OCI-LY3 (cell line): Measurements from ENCODE around the gene PTPN1.
"Not testable (repeated sequence)": the region's sequence is repeated elsewhere in the genome, so short reads cannot be mapped to it uniquely, and the experiment has no call there.

Source experiments
- H2AFZ ChIP-seq: fragments of 200-600, 300-600 bp; shearing (Covaris generic); 2 replicates; pipeline ENCODE4 v1.6.0; 2014; ENCODE audit warnings: antibody characterized with exemption, low read depth, low read length
- H3K27ac ChIP-seq: fragments of 200-600, 300-600 bp; sonication (generic); 2 replicates; pipeline ENCODE4 v1.5.1; 2014; ENCODE audit warnings: mild to moderate bottlenecking, low read length, moderate library complexity, mixed read lengths
- H3K27me3 ChIP-seq: fragments of 200-600, 300-600 bp; sonication (generic); 2 replicates; pipeline ENCODE4 v1.6.1; 2014; ENCODE audit warnings: low read depth, low read length, mixed read lengths
- H3K36me3 ChIP-seq: fragments of 200-600, 300-600 bp; sonication (generic); replicated peaks from 2 replicates; pipeline ENCODE3; 2014; ENCODE audit warnings: low read depth, low read length, mixed read lengths
- H3K4me1 ChIP-seq: fragments of 300-600, 200-600 bp; sonication (generic); 2 replicates; pipeline ENCODE4 v1.6.1; 2014; ENCODE audit warnings: low read length, mixed read lengths
- H3K4me2 ChIP-seq: fragments of 200-600, 300-600 bp; sonication (generic); 2 replicates; pipeline ENCODE4 v1.6.1; 2014; ENCODE audit warnings: low read length, mixed read lengths
- H3K4me3 ChIP-seq: fragments of 300-600, 200-600 bp; sonication (generic); 2 replicates; pipeline ENCODE4 v1.5.1; 2014; ENCODE audit warnings: antibody characterized with exemption, mild to moderate bottlenecking, low read length, moderate library complexity
- H3K79me2 ChIP-seq: fragments of 300-600, 200-600 bp; shearing (Covaris generic); 2 replicates; pipeline ENCODE4 v1.6.1; 2014; ENCODE audit warnings: mild to moderate bottlenecking, low read length, mixed read lengths
- H3K9ac ChIP-seq: fragments of 300-600, 200-600 bp; shearing (Covaris generic); 2 replicates; pipeline ENCODE4 v1.6.0; 2014; ENCODE audit warnings: mild to moderate bottlenecking, low read length, moderate library complexity
- H3K9me3 ChIP-seq: fragments of 200-600, 300-600 bp; shearing (Covaris generic); 2 replicates; pipeline ENCODE4 v1.6.1; 2014; ENCODE audit warnings: low read length, mixed read lengths; ENCODE audit not compliant: insufficient read depth
- H4K20me1 ChIP-seq: fragments of 200-600, 300-600 bp; sonication (generic); 2 replicates; pipeline ENCODE4 v1.6.1; 2016; ENCODE audit warnings: low read length, mixed read lengths; ENCODE audit not compliant: insufficient read depth
- EZH2phosphoT487 ChIP-seq: fragments of 200-600 bp; shearing (Covaris generic); IDR thresholded peaks from 2 replicates; pipeline ENCODE4 v1.6.1; 2018; ENCODE audit warnings: antibody characterized with exemption, mixed run types, low read depth
- TF ChIP-seq, protein P1 (sequence below): fragments of 200-600, 300-600 bp; sonication (generic); IDR thresholded peaks from 2 replicates; pipeline ENCODE4 v1.5.1; 2014; ENCODE audit warnings: antibody characterized with exemption, low read length, low read depth

The PTPN1 gene

GRCh38 chr20:50597406-50597969, 87.3 kb downstream of the PTPN1 start:
- Histone ChIP-seq H3K4me1 (peaks cover 36% of the 10 kb centered on the region), H3K9ac (no peak overlapping the region), H2AFZ (no peak overlapping the region), H4K20me1 (no peaks in the 10 kb centered on the region), H3K27ac (no peak overlapping the region), H3K9me3 (no peaks in the 10 kb centered on the region), H3K4me2 (no peak overlapping the region), H3K4me3 (no peak overlapping the region), H3K79me2 (no peaks in the 10 kb centered on the region), H3K36me3 (peaks cover 6% of the 10 kb centered on the region), H3K27me3 (peaks cover 26% of the 10 kb centered on the region)
- no peak for TF ChIP-seq EZH2phosphoT487
- TF ChIP-seq, protein P1, sequence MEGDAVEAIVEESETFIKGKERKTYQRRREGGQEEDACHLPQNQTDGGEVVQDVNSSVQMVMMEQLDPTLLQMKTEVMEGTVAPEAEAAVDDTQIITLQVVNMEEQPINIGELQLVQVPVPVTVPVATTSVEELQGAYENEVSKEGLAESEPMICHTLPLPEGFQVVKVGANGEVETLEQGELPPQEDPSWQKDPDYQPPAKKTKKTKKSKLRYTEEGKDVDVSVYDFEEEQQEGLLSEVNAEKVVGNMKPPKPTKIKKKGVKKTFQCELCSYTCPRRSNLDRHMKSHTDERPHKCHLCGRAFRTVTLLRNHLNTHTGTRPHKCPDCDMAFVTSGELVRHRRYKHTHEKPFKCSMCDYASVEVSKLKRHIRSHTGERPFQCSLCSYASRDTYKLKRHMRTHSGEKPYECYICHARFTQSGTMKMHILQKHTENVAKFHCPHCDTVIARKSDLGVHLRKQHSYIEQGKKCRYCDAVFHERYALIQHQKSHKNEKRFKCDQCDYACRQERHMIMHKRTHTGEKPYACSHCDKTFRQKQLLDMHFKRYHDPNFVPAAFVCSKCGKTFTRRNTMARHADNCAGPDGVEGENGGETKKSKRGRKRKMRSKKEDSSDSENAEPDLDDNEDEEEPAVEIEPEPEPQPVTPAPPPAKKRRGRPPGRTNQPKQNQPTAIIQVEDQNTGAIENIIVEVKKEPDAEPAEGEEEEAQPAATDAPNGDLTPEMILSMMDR, result no peak

DNA sequence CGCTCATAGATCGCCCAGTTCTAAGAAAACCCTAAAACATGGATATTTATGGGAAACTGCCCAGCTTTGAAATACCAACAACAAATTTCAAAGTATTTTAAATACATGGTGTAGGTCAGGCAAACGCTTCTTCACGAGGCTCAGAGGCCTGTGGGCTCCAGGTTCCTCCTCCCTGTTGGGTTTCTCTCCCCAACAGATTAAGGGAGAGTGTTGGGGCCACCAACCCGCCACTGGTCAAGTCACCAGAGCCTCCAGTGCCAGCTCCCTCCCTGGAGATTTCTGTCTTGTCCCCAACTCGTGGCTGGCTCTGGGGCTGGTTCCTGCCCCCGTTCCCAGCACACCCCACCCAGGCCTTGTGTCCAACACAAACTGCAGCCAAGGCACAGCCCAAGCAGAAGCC, 87.9 kb downstream of the PTPN1 start:
- Histone ChIP-seq H2AFZ (no peak overlapping the region), H3K36me3 (peaks cover 3% of the 10 kb centered on the region), H3K4me1 (peaks cover 38% of the 10 kb centered on the region), H3K4me2 (no peak overlapping the region), H3K27me3 (peaks cover 26% of the 10 kb centered on the region), H3K79me2 (no peaks in the 10 kb centered on the region), H4K20me1 (no peaks in the 10 kb centered on the region), H3K9ac (no peak overlapping the region), H3K4me3 (no peak overlapping the region), H3K9me3 (no peaks in the 10 kb centered on the region), H3K27ac (no peak overlapping the region)
- TF ChIP-seq EZH2phosphoT487, result no peak
- TF ChIP-seq, protein P1, result no peak

GRCh38 chr20:50598768-50599167, 88.6 kb downstream of the PTPN1 start:
- H3K9ac ChIP-seq, result not testable (repeated sequence)

DNA sequence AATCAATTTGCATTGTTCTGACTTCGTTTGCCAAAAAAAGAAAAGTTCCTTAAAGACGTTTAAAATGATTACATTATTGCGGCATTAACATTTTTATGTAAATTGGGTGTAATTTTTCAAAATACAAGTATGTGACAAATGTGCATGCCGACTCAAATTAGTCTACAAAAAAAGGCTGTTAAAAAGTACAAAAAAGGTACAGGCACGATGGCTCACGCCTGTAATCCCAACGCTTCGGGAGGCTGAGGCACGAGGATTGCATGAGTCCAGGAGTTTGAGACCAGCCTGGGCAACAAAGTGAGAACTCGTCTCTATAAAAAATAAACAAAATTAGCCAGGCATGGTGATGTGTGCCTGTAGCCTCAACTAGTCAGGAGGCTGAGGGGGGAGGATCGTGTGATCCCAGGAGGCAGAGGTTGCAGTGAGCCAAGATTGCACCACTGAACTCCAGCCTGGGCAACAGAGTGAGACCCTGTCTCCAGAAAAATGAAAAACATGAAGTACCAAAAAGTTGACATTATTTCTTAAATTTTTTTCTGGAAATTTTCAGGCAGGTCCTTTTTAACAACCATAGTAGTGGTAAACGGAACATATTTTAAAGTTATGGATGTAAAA, 90.2 kb downstream of the PTPN1 start:
- Histone ChIP-seq H3K27ac (no peak overlapping the region), H3K4me1 (peaks cover 27% of the 10 kb centered on the region), H3K4me3 (no peak overlapping the region), H3K4me2 (no peak overlapping the region), H3K9me3 (no peaks in the 10 kb centered on the region), H4K20me1 (no peaks in the 10 kb centered on the region), H3K36me3 (no peaks in the 10 kb centered on the region), H3K9ac (no peak overlapping the region), H3K27me3 (peaks cover 26% of the 10 kb centered on the region), H3K79me2 (no peaks in the 10 kb centered on the region), H2AFZ (no peak overlapping the region)
- TF ChIP-seq EZH2phosphoT487, result no peak; the same call in 1 of the 2 replicates
- TF ChIP-seq, protein P1, result no peak

More at GRCh38 chr20:50598768-50599167, 88.6 kb downstream of the PTPN1 start:
- H3K36me3 ChIP-seq, H3K9me3 ChIP-seq, H2AFZ ChIP-seq, H3K4me3 ChIP-seq, H3K79me2 ChIP-seq, H4K20me1 ChIP-seq, H3K27ac ChIP-seq, H3K4me2 ChIP-seq: not testable (repeated sequence)
- Histone ChIP-seq H3K27me3 (peaks cover 26% of the 10 kb centered on the region), H3K4me1 (peaks cover 39% of the 10 kb centered on the region)
